Loucy (cell line): ENCODE data around the gene JSRP1.
A peak's percentile ranks its signal among the peaks of the same experiment; 100 is the strongest.

Experiments used
- H2AFZ ChIP-seq: fragments of 200-600 bp; sonication (generic); 2 replicates; pipeline ENCODE4 v1.6.0; 2016; ENCODE audit warnings: antibody characterized with exemption, mild to moderate bottlenecking, low read length, moderate library complexity
- H3F3A ChIP-seq: fragments of 200-600 bp; 2 replicates; pipeline ENCODE4 v1.6.0; 2016; ENCODE audit warnings: antibody characterized with exemption, low read depth, mild to moderate bottlenecking
- H3K27me3 ChIP-seq: fragments of 200-600 bp; sonication (generic); 2 replicates; pipeline ENCODE4 v1.6.1; 2014; ENCODE audit warnings: low read length, mild to moderate bottlenecking; ENCODE audit not compliant: insufficient read depth, poor library complexity, severe bottlenecking
- H3K36me3 ChIP-seq: fragments of 200-600 bp; sonication (generic); 2 replicates; pipeline ENCODE4 v1.6.1; 2016; ENCODE audit warnings: low read length; ENCODE audit not compliant: insufficient read depth
- H3K4me1 ChIP-seq: fragments of 200-600 bp; sonication (generic); 2 replicates; pipeline ENCODE4 v1.5.1; 2014; ENCODE audit warnings: low read length, mild to moderate bottlenecking; ENCODE audit not compliant: insufficient read depth, poor library complexity, severe bottlenecking
- H3K4me2 ChIP-seq: fragments of 200-600 bp; sonication (generic); 2 replicates; pipeline ENCODE4 v1.6.0; 2014; ENCODE audit warnings: antibody characterized with exemption, low read length, low read depth, mild to moderate bottlenecking; ENCODE audit not compliant: poor library complexity, severe bottlenecking
- H3K4me3 ChIP-seq: fragments of 200-600 bp; sonication (generic); 2 replicates; pipeline ENCODE4 v1.5.1; 2014; ENCODE audit warnings: low read length, mild to moderate bottlenecking, mixed read lengths; ENCODE audit not compliant: poor library complexity, severe bottlenecking
- H3K79me2 ChIP-seq: fragments of 200-600 bp; sonication (generic); 2 replicates; pipeline ENCODE4 v1.6.1; 2014; ENCODE audit warnings: low read length; ENCODE audit not compliant: insufficient read depth
- H3K9ac ChIP-seq: fragments of 200-600 bp; sonication (generic); 2 replicates; pipeline ENCODE4 v1.6.0; 2014; ENCODE audit warnings: mild to moderate bottlenecking, low read depth, low read length, moderate library complexity; ENCODE audit not compliant: poor library complexity, severe bottlenecking
- H3K9me2 ChIP-seq: fragments of 200-600 bp; sonication (generic); replicated peaks from 2 replicates; pipeline ENCODE4 v1.6.1; 2016; ENCODE audit warnings: low read depth, low read length, mixed read lengths
- H3K9me3 ChIP-seq: fragments of 200-600 bp; sonication (generic); 2 replicates; pipeline ENCODE4 v1.6.1; 2014; ENCODE audit warnings: mild to moderate bottlenecking, antibody characterized with exemption, low read length, low read depth; ENCODE audit not compliant: insufficient read depth
- H4K20me1 ChIP-seq: fragments of 200-600 bp; sonication (generic); 2 replicates; pipeline ENCODE4 v1.6.0; 2014; ENCODE audit warnings: antibody characterized with exemption, low read length, mild to moderate bottlenecking; ENCODE audit not compliant: insufficient read depth, poor library complexity, severe bottlenecking
- CTCF ChIP-seq: fragments of 200-600 bp; sonication (generic); conservative IDR thresholded peaks from 2 replicates; pipeline ENCODE4 v1.5.1; 2014; ENCODE audit warnings: mild to moderate bottlenecking, antibody characterized with exemption, low read length
- EZH2phosphoT487 ChIP-seq: fragments of 200-600 bp; IDR thresholded peaks from 2 replicates; pipeline ENCODE4 v1.6.1; 2018; ENCODE audit warnings: antibody characterized with exemption, mild to moderate bottlenecking, moderate library complexity, borderline replicate concordance

The JSRP1 gene

GRCh38 chr19:2244125-2244411 is 12.1 kb downstream of the JSRP1 start:
- Histone ChIP-seq H3K9me3 (no peaks in the 10 kb centered on the region), H3K27me3 (no peaks in the 10 kb centered on the region), H3K79me2 (peaks cover 65% of the 10 kb centered on the region), H3K36me3 (peaks cover 68% of the 10 kb centered on the region; the same call in 1 of the 2 replicates), H2AFZ (no peak overlapping the region), H3K4me2 (no peak overlapping the region), H3K4me3 (no peak overlapping the region), H3K9me2 (no peaks in the 10 kb centered on the region), H3F3A (peaks cover 3% of the 10 kb centered on the region; the same call in 1 of the 2 replicates), H3K9ac (no peak overlapping the region), H3K4me1 (peaks cover 25% of the 10 kb centered on the region), H4K20me1 (peaks cover 62% of the 10 kb centered on the region)
- TF ChIP-seq EZH2phosphoT487, result no peak
- TF ChIP-seq CTCF, result no peak

GRCh38 chr19:2243274-2244124 is 12.7 kb downstream of the JSRP1 start:
- Histone ChIP-seq H3F3A (peaks cover 3% of the 10 kb centered on the region; the same call in 1 of the 2 replicates), H2AFZ (no peak overlapping the region), H3K9me2 (no peaks in the 10 kb centered on the region), H3K36me3 (peaks cover 62% of the 10 kb centered on the region; the same call in 1 of the 2 replicates), H3K9me3 (no peaks in the 10 kb centered on the region), H3K79me2 (peaks cover 70% of the 10 kb centered on the region), H3K9ac (no peak overlapping the region), H3K27me3 (no peaks in the 10 kb centered on the region), H3K4me1 (peaks cover 31% of the 10 kb centered on the region), H4K20me1 (peaks cover 68% of the 10 kb centered on the region), H3K4me3 (no peak overlapping the region), H3K4me2 (no peak overlapping the region)
- TF ChIP-seq CTCF (no peak), EZH2phosphoT487 (no peak)

GRCh38 chr19:2242816-2243215 is 13.4 kb downstream of the JSRP1 start:
- no peak overlapping the region for H3K4me3 ChIP-seq
- no peaks in the 10 kb centered on the region for H3K27me3 ChIP-seq
- peaks cover 77% of the 10 kb centered on the region for H3K79me2 ChIP-seq
- no peaks in the 10 kb centered on the region for H3K9me2 ChIP-seq
- H3K9me3 ChIP-seq, result no peaks in the 10 kb centered on the region
- peak overlapping the region; percentile 100 for H3K4me2 ChIP-seq
- no peak overlapping the region for H2AFZ ChIP-seq
- no peak overlapping the region for H3K9ac ChIP-seq
- H3F3A ChIP-seq, result peaks cover 3% of the 10 kb centered on the region; the same call in 1 of the 2 replicates
- H3K4me1 ChIP-seq, result peaks cover 38% of the 10 kb centered on the region
- peaks cover 75% of the 10 kb centered on the region for H4K20me1 ChIP-seq
- H3K36me3 ChIP-seq, result peaks cover 56% of the 10 kb centered on the region; the same call in 1 of the 2 replicates
- TF ChIP-seq EZH2phosphoT487 (no peak), CTCF (no peak)
